ENCODE data around the gene PDXP.
"Not testable (repeated sequence)": the region's sequence is repeated elsewhere in the genome, so short reads cannot be mapped to it uniquely, and the experiment has no call there.

The PDXP gene, protein sequence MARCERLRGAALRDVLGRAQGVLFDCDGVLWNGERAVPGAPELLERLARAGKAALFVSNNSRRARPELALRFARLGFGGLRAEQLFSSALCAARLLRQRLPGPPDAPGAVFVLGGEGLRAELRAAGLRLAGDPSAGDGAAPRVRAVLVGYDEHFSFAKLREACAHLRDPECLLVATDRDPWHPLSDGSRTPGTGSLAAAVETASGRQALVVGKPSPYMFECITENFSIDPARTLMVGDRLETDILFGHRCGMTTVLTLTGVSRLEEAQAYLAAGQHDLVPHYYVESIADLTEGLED

DNA sequence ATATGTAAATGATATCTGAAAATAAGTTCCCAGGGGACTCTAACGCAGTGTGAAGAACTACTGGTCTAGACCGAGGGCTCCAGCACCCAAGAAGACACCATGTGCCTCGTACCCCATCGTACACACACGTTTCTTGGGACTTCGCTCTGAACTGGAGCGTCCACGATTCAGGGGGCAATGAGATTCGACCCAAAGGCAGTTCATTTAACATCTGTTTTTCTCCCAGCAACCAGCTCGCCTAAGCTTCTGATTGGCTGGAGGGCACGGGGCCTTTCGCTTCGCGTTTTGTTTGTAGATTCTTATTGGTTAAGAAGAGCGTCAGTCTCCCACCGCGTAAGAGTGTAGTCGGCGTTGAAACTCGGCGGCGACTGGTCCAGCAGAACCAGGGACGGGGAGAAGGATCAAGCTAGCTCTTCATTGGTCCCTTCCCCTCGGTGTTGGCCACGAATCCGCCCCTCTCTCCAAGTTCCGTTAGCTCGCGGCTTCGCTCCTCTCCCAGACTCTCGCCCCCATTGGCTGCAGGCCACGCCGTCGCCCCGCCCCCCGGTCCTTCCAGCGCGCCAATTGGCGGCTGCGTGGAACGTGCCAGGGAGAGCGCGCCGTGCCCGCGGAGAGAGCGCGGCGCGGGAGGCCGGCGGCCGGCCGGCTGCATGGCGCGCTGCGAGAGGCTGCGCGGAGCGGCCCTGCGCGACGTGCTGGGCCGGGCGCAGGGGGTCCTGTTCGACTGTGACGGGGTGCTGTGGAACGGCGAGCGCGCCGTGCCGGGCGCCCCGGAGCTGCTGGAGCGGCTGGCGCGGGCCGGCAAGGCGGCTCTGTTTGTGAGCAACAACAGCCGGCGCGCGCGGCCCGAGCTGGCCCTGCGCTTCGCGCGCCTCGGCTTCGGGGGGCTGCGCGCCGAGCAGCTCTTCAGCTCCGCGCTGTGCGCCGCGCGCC lies at the start of gene PDXP:
Gene PDXP (plus strand): TSS at position 591 of the 933 bp plus-strand sequence. CDS start 60 bp downstream, at position 651.
- peak; percentile 100 for DNase-seq (ENCODE audit: low read depth, low spot score)

DNA sequence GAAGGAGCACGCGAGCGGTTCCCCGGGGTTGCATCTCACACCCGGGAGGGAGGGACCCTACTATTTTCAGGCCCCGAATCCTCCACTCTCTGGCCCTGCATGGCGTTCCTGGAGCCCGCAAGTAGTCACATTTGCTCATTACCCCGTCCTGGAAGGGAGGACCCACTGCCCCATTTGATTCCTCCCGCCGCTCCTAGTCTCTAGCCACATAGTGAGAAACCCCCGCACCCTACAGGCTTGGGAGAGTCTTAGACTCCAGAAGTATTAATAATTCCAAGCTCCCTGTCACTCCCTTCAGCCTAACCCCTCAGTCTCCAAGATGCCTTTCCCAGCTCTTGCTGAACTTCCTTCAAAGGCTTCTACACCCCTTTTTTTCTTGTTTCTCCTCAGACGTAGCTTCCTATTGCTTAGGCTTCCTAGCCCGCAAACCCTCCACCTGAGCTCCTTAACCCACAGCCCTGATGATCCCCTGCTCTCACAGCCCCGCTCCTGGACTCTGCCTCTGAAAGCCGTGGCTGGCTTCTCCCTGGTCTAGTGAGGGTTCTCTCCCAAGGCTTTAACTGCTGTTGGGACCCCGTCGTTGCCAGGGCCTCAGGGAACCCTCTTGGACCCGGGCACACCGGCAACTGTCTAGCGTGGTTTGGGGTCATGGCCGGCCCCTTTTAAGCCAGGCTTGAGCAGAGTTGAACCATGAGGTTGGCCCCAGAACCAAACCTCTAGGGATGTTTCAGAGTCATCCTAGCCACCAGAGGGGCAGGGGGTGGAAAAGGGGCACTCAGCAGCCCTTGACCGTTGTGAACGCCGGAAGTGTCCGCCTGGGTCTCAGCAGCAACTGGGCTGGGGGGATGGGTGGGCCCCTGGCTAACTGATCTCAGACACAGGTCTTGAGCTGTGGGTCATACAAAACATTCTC lies 49.0 kb upstream of the PDXP start:
- DNase-seq (ENCODE audit: low read depth, low spot score) = no peak

DNA sequence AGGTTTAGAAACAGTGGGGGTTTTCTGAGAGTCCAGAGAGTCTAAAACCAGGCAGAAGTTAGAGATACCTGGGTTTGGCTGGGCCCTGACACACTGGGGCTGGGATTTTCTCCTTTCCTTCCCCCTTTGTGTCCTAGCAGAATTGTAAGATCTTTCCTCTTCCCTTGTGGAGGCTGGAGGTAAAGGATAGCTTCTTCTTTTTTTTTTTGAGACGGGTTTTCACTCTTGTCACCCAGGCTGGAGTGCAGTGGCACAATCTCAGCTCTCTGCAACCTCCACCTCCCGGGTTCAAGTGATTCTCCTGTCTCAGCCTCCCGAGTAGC lies 48.4 kb upstream of the PDXP start:
- DNase-seq (ENCODE audit: low read depth, low spot score) = not testable (repeated sequence)

DNA sequence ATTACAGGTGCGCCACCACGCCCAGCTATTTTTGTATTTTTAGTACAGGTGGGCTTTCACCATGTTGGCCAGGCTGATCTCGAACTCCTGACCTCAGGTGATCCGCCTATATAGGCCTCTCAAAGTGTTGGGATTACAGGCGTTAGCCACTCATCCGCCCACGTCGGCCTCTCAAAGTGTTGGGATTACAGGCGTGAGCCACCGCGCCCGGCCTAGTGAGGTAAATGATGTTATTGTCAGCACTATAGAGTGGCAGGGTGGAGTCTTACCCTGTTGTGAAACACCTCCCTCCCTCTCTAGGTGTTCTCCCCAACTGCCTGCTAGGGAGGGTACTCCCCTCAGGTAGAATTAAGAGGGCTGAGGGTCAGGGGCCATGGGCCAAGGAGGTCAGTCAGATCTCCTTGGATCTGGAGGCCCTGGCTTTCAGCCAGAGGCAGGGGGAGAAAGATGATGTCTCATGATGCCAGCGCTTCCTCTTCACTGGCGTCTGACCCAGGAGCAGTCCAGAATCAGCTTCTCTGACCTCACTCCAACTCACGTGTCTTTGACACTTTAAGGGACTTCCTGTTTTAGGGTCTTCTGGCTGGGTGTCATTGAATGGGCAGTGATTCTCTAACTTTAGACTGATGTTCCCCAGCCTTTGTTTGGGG lies 47.9 kb upstream of the PDXP start:
- no peak for DNase-seq (ENCODE audit: low read depth, low spot score)

DNA sequence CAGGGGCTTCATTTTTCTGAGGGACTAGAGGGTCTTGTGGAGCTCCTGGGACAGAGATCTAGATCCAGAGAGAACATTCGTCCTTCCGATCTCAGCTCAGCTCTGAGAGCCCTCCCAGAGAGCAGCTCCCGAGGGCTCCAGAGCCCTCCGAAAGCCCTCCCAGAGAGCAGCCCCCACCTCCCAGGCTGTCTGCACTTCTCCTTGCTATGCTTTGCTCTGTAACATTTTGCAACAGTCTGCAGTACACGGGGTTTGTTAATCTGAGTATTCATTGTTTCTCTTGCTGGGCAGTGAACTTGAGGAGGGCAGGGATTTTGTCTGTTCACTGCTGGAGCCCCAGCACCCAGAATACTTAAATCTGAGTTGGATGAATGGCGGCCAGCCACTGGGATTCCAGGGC lies 47.3 kb upstream of the PDXP start:
- DNase-seq (ENCODE audit: low read depth, low spot score) = no peak

DNA sequence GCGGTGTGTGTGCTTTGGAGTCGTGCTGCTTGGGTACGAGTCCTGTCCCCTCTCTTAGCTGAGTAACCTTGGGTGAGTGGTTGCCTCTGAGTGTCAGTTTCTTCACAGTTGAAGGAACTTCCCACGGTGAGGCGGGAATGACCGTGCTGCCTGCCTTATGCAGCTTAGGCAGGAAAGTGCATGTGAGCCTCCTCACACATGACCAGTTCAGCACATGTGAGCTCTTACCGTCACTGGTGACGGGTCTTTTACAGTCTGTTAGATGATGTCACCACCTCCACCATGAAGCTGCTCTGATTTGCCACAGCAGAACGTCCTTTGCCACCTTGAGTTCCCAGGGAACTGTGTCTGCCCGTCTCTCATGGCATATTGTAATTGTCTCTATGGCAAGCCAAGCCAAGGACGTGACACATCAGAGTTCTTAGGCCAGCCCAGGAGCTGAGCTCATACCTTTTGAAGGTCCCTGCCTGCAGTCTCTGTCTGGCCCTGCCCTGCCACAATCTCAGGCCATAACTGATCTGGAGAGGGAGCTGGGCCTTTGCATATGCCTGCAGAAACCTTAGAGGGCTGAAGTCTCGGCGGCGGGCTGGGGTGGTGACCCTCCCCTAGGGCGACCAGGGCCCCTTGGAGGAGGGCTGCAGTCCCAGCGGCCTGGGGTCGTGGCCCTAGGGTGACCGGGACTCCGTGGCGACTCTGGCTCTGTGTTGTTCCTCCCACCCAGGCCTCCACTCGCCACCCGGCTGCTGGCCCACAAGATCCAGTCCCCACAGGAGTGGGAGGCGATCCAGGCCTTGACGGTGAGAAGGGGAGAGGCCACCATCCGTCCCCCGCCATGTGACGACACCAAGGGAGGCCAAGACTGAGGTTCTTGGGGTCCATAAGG lies 42.1 kb upstream of the PDXP start:
- no peak for DNase-seq (ENCODE audit: low read depth, low spot score)

DNA sequence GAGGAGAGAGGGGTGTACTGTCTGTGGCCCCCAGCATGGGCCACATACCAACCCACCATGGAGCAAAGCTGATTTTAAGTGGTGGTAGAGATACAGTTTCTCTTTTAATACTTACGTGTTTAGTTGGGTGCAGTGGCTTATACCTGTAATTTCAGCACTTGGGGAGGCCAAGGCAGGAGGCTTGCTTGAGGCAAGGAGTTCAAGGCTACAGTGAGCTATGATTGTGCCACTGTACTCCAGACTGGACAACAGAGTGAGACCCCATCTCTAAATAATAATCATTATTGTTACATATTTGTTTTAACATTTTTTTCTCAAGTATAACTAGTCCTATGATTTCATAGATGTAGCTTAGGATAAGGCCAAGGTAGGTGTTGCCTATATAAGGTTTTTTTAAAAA lies 41.1 kb upstream of the PDXP start:
- no peak for DNase-seq (ENCODE audit: low read depth, low spot score)

DNA sequence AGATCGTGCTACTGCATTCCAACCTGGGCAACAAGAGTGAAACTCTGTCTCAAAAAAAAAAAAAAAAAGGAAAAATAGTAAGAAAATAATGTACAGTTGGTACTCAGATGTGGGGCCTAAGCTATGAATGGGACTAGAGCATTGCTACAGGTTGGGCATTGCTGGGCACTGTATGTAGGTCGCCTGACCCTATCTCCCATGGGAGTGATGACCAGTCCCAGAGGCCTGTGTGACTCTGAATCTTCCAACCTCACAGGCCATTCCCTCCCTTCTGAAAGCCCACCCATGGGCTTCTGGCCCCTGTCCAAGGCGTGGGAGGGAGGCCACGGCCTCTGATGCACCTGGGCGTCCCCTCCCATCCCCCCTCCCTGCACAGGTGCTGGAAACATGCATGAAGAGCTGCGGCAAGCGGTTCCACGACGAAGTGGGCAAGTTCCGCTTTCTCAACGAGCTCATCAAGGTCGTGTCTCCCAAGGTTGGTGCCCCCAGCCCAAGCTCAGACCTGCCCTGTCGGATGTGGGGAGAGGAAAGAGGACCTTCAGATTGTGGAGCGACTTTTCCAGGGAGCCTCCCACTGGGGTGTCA lies 40.4 kb upstream of the PDXP start:
- no peak for DNase-seq (ENCODE audit: low read depth, low spot score)

DNA sequence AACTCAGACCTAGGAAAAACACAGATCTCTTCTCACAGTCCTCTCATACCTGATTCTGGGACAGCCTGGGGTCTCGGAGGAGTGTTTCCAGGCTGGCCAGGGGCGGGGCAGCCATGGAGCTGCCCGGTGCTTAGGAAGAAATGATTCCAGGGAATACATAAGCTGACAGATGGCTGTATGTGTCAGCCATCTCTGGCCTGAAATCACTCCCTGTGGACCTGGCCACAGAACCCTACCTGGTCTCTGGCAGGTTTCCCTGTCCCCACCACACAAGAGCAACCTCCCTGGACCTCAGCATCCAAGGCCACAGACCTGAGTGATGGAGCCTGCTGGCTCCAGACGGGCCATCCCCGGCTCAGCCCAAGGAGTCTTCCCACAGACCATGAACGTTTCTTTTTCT lies 39.8 kb upstream of the PDXP start:
- DNase-seq (ENCODE audit: low read depth, low spot score) = no peak

DNA sequence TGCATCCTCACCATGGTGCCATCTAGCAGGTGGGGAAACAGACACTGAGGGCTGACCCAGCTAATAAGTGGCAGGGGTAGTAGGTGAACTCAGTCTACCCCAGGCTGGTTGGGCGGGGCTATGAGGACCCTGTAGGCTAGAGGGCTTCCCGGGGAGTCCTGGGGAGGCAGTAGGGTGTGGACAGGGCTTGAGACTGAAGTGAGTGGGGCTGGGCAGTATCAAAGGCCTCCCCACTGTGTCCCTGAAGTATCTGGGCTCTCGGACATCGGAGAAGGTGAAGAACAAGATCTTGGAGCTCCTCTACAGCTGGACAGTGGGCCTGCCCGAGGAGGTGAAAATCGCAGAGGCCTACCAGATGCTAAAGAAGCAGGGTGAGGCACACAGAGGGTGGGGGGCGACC lies 38.5 kb upstream of the PDXP start:
- DNase-seq (ENCODE audit: low read depth, low spot score) = no peak

DNA sequence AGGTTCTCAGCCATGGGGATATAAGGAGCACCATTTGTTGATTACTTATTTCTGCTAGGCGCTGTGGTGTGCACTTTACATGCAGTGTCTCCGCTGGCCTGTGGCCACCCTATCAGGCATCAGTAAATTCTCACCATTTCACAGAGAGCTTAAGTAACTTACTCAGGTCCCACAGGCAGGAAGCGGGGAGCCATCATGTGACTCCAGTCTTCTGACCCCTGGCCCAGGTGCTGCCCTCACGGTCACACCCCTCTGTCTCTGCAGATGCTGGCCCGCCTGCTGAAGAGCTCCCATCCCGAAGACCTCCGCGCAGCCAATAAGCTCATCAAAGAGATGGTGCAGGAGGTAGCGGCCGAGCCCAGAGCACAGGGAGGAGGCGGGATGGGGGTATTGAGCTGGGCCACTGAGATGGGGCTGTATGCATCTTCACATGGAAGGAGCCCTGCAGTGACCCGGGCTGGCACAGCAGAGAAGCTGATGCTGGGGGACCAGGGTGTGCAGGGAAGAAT lies 37.1 kb upstream of the PDXP start:
- no peak for DNase-seq (ENCODE audit: low read depth, low spot score)

DNA sequence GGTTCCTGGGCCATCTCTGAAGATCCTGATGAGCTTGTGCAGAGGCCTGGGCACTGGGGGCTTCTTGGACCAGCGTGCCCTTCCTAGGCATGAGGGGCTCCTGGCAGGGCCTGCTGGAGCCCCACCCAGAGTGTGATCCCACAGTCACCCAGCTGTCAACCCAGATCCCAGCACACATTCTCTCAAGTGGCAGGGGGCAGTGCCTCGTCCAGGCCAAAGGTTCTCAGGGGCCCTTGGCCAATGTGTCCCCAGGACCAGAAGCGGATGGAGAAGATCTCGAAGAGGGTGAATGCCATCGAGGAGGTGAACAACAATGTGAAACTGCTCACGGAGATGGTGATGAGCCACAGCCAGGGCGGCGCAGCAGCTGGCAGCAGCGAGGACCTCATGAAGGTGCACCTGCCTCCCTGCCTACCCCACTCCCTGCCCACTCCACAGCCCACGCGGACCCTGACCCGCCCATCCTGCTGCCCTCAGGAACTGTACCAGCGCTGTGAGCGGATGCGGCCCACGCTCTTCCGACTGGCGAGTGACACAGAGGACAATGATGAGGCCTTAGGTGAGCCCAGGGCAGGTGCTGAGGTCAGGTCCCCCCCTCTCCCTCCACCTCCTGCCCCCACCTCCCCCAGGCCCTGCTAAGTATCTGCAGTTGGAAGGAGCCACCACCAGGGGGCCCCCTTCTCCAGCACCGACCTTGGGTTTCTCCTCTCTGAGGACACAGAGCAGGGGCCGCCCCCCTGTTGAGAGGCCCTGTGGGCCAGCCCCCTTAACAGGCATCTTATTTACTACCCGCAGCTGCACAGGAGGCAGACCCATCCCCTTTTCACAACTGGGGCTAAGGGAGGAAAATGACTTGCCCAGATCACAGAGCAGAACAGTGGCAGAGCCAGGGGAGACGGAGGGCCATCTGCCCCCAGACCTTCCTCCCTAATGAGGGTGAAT lies 35.2 kb upstream of the PDXP start:
- peak; percentile 84 for DNase-seq (ENCODE audit: low read depth, low spot score)

DNA sequence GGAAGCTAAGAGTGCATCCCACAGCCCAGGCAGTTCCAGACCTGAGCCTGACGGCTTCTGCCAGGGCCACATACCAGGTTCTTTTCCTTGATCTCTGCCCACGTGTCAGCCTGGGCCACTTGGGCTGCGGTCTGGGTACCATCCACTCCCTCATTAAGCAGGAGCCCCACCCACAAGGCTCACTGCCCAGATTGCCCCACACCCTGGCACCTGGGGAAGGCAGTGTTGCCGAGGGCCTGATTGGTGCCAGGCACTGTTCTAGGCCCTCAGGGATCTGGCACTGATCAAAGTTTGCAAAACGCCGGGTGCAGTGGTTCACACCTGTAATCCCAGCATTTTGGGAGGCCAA lies 34.5 kb upstream of the PDXP start:
- DNase-seq (ENCODE audit: low read depth, low spot score) = no peak

DNA sequence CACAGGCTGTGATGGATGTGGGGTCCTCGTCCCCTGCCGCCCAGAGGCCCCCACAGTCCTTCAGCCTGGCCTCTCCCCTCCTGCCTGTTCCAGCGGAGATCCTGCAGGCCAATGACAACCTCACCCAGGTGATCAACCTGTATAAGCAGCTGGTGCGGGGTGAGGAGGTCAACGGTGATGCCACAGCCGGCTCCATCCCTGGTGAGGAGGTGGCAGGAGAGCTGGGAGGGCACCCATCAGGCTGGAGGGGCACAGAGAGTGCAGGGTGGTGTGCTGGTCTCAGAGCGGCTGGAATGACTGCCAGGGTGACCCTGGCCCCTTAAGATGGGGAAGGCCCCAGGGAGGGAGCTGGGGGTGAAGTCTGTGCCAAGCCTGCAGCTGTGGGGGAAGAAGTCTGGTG lies 33.6 kb upstream of the PDXP start:
- DNase-seq (ENCODE audit: low read depth, low spot score) = no peak

DNA sequence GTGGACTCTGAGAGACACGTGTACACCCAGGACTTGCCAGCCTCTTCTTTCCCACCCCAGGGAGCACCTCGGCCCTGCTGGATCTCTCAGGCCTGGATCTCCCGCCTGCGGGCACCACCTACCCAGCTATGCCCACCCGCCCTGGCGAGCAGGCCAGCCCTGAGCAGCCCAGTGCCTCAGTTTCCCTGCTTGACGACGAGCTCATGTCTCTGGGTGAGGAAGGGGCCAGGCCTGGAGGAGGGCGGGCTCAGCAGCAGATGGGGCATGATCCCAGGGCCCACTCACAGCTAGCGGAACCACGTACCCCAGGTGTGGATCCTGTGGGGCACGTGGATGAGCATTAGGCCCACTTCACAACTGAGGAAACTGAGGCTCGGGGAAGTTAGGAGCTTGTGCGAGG lies 32.8 kb upstream of the PDXP start:
- no peak for DNase-seq (ENCODE audit: low read depth, low spot score)

DNA sequence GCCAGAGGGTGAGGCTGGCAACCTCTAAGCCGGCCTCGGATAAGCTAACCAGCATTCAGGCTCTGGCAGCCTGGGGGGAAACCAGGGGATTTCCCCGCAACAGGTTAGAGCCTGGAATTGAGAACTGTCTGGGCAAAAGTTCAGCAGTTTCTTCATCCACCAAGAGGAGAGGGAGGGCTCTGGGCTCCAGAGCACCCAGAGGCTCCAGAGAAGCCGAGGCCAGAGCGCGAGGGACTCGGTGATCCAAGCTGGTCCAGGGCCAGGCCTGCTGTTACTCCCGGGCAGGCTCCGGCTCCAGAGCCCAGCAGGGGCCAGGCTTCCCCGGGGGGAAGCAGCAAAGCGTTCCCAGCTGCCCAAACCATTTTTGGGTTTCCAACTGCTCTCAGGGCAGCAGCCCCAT lies 32.4 kb upstream of the PDXP start:
- no peak for DNase-seq (ENCODE audit: low read depth, low spot score)

DNA sequence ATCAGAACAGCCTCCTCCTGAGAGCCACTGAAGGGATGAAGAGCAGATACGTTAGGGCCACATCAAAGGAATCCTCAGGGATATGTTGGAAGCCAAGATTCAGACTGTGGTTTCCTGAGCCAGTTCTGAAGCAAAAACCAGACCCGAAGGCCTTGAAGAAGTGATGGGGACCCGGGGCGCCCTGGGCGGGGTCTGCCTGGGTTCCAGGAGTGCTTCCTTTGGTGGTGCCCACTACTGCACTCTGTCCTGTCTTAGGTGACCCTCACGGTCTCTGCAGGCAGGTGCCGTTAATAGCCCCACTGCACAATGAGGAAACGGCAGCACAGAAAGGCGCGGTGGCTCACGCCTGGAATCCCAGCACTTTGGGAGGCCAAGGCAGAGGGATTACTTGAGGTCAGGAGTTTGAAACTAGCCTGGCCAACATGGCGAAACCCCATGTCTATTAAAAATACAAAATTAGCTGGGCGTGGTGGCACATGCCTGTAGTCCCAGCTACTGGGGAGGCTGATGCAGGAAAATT lies 31.9 kb upstream of the PDXP start:
- no peak for DNase-seq (ENCODE audit: low read depth, low spot score)

DNA sequence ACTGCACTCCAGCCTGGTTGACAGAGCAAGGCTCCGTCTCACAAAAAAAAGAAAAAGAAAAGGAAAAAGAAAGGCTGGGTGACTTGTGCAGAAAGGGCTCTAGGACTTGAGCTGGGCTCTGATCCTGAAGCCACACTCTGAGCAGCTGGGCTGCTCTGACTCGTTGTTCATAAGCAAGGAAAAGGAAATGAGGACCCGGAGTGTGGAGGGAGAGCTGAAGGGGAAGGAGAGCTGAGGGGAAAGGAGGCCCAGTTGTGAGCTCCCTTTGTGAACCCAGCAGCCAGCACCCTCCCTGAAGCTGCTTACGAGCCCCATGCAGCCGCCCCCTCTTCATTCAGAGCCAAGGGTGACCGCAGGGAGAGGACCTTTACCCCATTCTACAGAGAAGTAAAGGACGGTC lies 31.4 kb upstream of the PDXP start:
- DNase-seq (ENCODE audit: low read depth, low spot score) = no peak

DNA sequence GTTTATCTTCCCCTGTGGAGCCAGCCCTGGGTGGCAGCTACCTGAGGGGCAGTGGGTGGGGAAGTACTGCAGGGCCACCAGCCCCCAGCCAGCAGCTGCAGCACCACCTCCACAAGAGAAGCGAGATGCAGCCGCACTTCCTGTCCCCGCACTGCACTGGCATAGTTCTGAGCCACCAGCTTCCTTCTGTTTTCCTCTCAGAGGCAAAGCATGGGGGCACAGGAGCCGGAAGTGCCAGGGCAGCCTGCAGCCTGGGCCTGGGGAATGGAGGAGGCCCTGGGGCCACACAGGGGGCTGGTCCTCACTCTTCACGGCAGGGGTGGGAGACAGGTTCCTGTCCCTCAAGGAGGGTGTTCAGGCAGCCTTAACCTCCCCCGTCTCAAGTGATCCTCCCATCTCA lies 31.0 kb upstream of the PDXP start:
- DNase-seq (ENCODE audit: low read depth, low spot score) = no peak

All from ELF-1 (cell line).